Peyer's patch (tissue), 4 donors: ENCODE measurements around the gene PKIG.

Experiments used
- CTCF ChIP-seq, 6 experiments: fragments of 450-650 bp in 4 of 6; fragments of 200-600 bp in 2 of 6; sonication (generic) in 1 of 6; IDR thresholded peaks; one replicate each; pipeline ENCODE4 v1.5.1; 2017 to 2019; ENCODE audit warnings: antibody characterized with exemption in 6 of 6, mild to moderate bottlenecking in 3 of 6, moderate library complexity in 1 of 6
- POLR2A ChIP-seq, 2 donors: fragments of 450-650 bp; IDR thresholded peaks; one replicate each; pipeline ENCODE4 v1.5.1; 2017; ENCODE audit warnings: antibody characterized with exemption in 2 of 2, mild to moderate bottlenecking in 2 of 2, moderate library complexity in 2 of 2

GRCh38 chr20:44643596-44644229, 61.3 kb downstream of the PKIG start:
- TF ChIP-seq CTCF (IDR thresholded peaks at IDR 0.05) (no peak), POLR2A (IDR thresholded peaks at IDR 0.05) (no peak)
